GM21367 (cell line): ENCODE results near the gene YIF1A.
"Not testable (repeated sequence)": the region's sequence is repeated elsewhere in the genome, so short reads cannot be mapped to it uniquely, and the experiment has no call there.

Experiments
- ATAC-seq: cut with Tn5 transposase; IDR thresholded peaks from one replicate; pipeline ENCODE4 v1.9.1; 2021; ENCODE audit not compliant: unreplicated experiment

YIF1A gene

DNA sequence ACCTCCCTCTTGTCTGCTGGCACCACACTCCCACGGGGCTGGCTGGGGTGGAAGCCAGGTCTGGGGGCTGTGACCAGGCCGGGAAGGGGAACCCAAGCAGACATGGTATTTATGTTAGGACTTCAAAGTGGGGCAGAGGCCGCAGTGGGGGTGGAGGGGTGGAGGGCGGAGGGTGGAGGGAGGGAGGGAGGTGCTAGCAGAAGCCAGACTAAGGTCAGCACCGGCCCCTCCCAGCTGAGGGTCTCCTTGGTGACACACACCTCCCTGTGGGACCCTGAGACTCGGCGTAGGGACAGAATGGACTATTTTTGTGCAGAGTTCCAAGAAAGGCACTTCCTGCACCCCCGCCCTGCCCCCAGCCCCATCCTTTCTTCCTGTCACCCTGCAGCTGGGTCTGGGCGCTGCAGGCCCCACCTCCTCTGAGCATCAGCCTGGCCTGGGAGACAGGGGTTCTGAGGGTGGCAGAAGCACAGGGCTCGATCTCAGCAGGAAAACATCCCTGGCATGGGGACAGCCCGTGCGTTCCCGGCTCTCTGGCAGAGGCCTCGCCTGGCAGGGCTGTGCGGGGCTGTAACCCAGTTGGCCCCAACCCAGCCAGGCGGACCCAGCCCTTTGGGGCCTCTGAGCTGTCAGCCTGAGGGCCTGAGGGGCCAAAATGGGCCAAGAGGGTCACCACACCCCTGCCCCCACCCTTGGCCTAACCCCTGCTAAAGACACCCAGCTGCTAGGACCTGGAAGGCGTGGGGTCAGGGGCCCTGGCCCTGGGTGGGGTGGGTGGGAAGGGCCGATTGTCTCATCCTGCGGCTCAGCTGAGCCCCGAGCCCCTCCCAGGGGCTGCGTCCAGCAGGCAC is 37.5 kb upstream of the YIF1A start:
- no peak for ATAC-seq

DNA sequence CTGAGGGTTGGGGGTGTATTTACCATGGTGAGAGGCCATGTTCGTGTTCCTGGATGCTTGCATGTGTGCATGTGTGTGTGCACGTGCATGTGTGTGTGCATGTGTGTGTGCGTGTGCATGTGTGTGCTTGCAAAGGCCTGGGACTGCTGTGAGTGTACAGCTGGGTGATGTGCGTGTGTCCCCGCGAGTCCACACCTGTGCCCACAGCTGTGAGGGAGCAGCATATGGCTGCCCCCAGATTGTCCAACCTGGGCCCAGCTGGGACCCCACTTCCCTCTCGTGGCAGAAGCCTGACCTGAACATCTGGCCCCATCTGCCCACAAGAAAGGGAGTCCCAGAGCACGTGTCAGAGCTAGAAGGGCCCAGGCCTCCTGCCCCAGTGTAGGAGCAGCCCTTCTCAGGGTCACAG is 36.3 kb upstream of the YIF1A start:
- ATAC-seq: no peak

DNA sequence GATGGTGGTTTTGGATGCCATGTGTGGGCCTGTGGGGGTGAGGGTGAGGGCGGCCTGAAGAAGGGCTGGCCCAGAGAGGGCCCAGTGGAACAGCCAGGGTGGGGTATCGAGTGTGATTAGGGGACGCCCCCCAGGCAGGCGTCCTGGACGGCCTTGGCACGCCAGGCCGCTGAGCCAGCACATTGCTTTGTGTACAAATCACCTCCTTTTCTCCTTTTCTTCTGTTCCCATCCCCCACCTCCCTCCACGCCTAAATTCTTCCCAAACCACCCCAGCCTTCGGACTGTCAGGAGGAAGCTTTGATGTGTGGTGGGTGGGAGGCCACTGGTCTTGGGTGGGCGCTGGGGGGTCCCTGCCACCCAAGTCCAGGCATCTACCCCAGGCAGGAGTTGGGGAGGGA is 35.7 kb upstream of the YIF1A start:
- no peak for ATAC-seq

DNA sequence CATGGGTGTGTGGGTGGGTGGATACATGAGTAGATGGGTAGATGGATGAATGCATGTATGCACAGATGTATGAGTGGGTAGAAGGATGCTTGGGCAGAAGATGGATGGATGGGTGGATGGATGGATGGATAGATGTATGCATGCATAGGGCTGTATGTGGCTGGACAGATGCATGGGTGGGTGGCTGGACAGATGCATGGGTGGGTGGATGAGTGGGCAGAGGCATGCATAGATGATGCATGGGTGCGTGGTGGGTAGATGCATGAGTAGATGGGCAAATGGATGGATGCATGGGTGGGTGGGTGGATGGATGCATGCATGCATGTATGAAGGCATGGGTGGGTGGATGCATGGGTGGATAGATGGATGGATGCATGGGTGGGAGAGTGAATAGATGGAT is 34.7 kb upstream of the YIF1A start:
- ATAC-seq: no peak

DNA sequence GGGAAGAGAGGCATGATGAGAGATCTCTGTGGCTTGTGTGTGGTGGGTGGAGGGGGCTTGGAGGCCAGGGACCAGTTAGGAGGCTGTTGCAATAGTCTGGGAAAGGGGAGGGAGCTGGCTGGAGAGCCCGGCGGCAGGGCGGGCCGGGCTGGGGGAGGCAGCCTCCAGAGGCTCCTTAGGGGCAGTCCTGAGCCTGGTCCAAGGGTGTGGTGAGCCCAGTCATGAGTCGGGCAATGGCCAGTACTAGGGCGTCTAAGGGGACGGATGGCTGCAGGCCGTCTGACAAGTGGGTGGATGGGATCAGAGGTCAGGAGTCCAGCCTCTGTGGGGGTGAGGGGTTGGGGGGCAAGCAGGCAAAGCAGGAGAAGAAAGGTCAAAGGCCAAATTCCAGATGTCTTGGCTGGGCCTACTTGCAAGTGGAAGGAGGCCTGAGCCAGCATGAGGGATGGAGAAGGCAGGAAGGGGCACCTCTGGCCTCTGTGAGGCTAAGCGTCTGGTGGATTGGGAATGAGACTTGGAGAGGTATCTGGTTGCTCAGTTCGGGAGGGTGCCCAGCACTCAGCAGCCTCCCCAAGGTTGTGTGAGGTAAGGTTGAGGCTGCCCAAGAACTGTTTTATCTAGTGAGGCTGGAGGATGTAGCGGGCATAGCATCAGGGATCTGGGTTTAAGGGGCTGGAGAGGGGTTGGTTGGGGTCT is 33.9 kb upstream of the YIF1A start:
- no peak for ATAC-seq

DNA sequence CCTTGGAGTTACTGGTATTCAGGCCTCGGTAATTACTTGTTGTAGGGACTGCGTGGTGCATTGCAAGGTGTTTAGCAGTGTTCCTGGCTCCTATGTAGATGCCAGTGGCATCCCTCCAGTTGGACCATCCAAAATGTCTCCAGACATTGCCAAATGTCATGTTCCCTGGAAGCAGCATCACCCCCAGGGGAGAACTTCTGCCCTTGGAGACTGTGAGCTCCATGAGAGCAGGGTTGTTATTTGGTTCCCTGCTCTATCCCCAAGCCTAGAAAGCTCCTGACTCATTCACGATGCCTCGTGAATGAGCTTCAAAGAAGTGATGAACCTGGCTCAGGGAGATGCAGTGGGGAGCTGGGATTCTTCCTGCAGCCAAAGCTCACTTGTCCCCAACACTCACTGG is 32.7 kb upstream of the YIF1A start:
- ATAC-seq: no peak

DNA sequence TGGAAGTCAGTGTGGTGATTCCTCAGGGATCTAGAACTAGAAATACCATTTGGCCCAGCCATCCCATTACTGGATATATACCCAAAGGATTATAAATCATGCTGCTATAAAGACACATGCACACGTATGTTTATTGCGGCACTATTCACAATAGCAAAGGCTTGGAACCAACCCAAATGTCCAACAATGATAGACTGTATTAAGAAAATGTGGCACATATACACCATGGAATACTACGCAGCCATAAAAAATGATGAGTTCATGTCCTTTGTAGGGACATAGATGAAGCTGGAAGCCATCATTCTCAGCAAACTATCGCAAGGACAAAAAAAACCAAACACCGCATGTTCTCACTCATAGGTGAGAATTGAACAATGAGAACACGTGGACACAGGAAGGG is 31.8 kb upstream of the YIF1A start:
- not testable (repeated sequence) for ATAC-seq

DNA sequence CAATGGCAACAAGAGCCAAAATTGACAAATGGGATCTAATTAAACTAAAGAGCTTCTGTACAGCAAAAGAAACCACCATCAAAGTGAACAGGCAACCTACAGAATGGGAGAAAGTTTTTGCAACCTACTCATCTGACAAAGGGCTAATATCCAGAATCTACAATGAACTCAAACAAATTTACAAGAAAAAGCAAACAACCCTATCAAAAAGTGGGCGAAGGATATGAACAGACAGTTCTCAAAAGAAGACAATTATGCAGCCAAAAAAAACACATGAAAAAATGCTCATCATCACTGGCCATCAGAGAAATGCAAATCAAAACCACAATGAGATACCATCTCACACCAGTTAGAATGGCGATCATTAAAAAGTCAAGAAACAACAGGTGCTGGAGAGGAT is 31.3 kb upstream of the YIF1A start:
- not testable (repeated sequence) for ATAC-seq

DNA sequence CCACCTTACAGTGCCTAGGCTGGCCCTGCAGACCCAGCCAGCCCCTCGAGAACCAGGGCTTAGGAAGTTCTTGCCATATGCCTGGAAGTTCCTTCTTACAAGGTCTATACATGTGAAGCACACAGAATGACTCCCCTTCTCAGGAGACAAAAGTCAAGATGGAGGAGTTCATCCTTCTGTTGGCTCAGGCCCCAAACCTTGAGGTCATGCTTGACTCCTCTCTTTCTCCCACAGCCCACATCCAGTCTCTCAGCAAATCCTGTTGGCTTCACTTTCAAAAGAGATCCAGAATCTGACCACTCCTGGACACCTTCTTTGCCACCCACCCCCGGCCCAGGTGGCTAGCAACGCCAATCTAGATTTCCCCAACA is 29.6 kb upstream of the YIF1A start:
- ATAC-seq: no peak

DNA sequence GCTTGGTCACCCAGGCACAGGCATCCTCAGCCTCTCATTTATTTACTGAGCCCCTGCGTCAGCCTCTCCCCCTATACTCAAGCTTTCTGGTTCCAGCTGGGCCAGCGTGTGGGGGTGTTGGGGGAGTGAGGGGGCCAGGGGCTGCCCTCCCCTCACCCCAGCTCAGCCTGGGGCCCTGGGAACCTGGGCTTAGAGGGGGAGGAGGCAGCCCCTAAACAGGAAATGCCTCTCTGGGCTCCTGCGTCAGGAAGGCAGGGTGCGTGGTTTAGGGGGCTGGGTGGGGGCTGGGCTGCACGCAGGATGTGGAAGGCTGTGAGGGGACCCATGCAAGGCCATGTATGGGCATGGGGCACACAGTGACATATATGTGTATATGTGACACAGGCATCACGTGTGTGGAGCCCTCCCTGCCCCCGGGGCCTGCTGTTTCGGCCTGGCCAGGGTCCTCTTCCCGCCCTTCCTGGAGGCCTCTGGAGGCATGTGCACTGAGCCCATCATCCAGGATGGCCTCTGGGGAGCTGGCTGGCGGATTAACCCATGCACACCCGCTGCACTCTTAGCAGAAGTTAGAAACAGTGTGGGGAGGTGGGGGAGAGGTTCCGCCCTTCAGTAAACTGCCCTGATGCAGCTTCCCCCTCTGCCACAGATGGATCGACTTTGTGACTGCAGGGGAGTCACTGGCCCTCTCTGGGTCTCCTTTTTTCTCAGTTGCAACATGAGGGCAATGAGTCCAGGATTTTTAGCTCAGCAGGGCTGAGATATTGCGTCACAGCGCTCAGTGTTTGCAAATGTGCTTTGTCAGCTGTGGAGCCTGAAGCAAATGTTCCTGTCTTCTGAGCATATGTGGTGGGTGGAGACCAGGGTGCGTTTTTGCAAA is 29.0 kb upstream of the YIF1A start:
- ATAC-seq: no peak

DNA sequence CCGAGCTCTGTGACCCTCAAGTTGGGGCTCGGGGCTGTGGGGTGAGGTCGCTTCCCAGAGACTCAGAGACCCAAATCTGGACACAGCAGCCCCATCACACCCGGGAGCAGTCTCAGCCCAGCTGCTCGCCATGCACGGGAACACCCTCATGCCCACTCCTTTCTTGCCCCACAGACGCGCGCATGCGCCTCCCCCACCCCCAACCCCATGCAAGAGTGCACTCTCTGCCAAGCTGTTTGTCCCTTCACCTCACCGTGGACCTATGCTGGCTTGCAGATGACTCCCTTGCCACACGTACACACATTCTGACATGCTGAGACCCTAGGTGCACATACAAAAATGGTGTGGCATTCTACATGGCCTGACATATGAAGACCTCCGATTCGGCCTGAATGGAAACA is 28.4 kb upstream of the YIF1A start:
- no peak for ATAC-seq

DNA sequence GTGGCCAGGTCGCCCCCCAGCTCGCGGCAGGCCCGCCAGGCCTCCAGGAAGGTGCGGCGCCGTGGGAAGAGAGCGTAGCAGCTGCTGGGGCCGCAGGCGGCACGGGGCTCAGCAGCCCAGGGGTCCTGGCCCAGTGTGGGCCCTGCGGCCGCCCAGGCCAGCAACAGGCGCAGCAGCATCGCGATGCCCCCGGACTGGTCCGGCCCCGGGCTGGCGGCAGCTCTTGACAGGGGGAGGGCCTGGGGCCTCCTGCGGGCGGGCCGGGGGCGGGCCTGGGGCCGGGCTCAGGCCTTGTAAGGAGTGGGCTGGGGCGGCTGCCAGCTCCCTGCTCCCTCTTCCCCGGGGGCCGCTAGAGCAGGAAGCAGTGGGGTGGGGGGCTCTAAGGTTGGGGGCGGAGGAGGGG is 27.9 kb upstream of the YIF1A start, which contains the start of gene CD248:
TSS of gene CD248 (minus strand) at position 196 of the 403 bp plus-strand sequence. CDS start at position 179, 17 bp downstream.
- no peak for ATAC-seq

DNA sequence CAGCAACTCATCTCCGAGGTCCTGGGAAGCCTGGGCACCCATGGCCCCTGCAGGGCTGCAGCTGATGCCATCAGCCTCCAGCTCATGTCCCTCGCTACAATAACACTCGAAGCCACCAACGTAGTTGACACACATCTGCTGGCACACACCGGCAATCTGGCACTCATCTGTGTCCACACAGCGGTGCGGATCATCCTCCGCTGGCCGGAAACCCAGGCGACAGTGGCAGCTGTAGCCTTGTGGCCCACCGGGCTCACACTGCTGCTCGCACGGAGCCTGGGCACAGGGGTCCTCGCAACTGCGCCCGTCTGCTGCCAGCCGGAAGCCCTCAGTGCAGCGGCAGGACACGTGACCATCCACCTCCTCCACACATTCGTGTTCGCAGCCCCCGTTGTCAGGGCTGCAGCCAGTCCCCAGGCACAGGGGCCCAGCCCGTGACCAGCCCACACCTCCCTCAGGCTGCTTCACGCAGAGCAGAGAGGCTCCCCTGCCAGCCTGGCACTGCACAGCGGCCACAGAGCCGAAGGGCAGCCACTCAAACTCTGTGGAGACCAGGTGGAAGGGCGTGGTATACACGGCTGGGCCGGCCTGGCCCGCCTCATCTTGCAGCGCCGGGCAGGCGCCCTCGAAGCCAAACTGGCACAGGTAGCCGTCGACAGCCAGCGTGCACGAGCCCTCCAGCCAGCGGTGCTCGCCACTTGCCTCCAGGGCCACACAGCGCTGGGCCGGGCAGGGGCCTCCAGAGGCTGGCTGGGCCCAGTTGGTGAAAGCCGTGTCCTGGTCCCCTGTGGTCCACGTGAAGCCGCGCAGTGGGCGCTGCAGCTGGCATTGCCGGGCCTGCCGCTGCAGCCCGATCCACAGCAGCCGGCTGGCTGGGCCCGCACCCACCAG is 27.2 kb upstream of the YIF1A start:
- no peak for ATAC-seq

DNA sequence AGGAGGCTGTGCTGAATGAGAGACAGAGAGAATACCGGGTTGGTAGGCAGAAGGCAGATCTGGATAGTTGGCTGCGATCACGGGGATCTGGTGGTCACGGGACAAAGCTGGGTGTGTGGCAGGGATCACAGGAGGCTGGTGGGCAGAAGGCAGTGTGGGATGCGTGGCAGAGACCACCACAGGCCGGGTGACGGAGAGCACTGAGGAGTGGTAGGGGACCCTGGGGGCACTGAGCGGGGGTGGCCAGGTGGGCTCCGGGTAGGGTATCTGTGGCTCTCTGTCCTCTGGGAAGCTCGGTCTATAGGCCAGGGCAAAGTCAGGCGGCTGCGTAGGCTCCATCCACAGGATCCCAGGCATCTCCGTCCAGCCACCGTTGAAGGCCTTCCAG is 26.5 kb upstream of the YIF1A start:
- no peak for ATAC-seq

DNA sequence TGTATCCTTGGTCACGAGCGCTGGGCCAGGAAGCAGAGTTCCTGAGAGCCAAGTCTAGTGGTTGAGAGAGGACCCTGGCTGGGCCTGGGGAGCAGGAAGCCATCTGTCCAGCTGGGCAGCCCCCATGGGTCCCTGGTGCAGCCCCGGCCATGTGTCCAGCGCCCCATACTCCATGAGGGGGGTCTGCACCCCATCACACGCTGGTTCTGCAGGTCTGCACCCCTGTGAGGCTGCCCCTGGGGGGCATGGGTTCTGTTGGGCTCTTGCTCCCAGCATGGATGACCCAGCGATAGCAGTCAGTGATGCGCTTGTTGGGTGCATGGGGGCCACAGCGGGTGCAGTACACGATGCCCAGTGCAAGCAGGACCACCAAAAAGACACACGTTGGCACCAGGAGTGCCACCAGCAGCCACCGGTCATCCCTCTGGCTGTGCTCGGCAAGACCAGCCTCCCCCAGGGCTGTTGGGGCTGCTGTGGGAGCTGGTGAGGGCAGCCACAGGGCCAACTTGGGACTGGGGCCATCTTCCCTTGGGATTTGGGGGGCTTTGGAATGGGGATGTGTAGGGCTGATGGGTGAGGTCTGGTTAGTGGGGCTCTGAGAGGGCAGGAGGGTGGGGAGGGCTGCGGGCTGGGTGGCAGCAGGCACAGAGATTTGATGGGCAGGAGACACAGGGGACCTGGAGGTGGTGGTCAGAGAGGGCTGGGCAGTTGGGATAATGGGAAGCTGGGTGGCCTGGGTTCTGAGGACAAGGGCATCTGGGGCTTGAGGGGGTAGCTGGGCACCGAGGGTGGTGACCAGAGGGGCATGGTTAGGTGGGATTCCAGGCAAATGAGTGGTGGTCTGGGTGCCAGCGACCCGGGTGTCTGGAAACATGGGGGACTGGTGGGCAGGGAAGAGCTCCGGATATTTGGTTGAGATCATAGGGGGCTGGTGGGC is 25.9 kb upstream of the YIF1A start:
- ATAC-seq: no peak

DNA sequence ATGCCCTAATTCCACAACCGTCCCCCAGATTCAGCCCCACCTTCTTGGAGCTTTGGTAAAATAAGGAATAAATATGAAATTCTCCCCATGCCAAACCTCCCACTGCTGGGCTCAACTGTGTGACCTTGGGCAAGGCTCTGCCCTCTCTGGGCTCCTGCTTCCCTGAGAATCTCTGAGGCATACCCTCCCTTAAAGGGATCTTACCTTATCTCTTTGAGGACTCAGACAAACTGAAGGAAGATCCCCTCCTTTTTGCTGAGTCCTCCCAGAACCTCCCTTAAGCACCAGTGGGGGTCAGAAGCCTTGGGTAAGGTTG is 25.2 kb upstream of the YIF1A start:
- ATAC-seq: no peak

DNA sequence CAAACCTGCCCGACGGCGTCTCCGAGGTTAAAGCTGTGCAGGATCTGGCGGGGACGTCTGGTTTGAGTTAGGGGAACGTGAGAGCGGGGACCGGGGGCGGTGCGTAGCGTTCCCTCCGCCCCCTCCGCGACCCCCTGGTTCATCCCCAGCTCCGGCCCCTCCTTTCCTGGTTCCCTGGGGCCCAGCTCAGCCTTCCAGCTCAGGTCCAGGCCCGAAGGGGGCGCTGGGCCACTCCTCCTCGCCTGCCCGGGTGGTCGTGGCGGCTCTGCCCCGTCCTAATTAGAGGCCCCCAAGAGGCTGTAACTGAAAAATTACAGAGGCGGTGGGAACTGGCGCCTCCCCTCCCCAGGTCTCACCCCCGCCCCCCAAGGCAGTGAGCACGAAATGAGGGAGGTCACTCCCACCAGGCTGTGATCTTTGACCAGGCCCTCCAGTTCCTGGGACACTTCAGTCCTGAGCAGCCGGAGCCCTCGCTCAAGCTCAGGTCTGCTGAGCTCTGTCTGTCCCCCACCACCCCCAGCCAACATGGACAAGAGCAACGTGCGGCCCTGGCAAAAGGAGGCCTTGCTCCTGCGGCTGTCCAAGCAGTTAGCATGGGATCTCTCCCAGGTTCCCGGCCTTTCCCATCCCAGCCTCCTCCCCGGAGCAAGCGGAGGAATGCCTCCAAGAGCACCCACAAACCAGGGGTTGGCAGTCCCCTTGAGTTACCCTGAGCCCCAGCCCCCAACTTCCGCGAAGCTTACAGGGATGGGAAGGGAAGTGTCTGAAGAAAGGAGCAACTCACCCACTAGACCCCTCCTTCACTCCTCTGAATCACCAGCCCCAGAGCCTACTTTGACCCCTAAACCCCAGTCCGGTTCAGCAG is 24.6 kb upstream of the YIF1A start:
- ATAC-seq: no peak

DNA sequence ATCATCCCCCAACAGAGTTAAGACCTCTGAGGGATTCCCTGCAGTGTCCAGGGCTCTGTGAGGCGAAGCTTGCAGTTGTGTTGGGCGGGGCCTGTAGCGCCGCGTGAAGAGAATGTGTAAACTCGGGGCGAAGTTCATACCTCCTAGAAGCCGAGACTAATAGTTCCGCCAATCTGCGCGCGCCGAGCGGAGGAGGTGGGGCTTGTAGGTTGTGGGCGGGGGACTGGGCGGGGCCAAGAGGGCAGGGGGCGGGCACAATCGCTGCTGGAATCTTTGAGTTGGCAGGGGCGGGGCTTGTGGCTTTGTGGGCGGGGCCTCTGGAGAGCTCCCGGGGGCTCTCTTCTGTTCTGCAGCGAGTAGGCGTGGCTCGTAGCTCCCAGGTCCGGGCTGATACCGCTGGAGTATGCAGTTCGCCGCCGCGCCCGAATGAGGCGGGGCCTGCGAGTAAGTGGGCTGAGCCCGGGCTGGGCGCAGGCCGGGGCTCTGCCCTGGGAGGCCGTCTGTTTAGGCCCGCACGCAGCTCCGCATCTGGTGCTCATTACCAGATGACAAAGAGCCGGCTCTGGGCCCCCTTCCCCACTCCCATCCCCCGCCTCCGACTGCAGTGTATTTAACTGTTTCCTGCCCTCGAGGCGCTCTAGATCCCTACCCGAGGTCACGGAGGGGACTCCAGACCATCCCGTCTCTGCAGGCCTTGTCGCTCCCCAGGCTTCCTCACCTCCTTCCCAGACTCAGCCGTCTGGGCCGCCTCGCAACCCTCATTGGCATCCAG is 23.8 kb upstream of the YIF1A start:
- peak; percentile 57 for ATAC-seq
